HL-60 (cell line): ENCODE measurements around the gene ADAMTS7.

Experiments
- GABPA ChIP-seq: IDR thresholded peaks from 2 replicates; pipeline ENCODE4 v1.6.1; 2012; ENCODE audit warnings: low read depth
- POLR2AphosphoS5 ChIP-seq: IDR thresholded peaks from 2 replicates; pipeline ENCODE4 v1.6.1; 2012; ENCODE audit warnings: low read depth
- TF ChIP-seq, protein P1 (sequence below): IDR thresholded peaks from one replicate; pipeline ENCODE4 v1.5.1; 2011; ENCODE audit warnings: low read length, control low read depth, inconsistent platforms; ENCODE audit not compliant: insufficient read depth
- TF ChIP-seq, protein P2 (sequence below): IDR thresholded peaks from 2 replicates; pipeline ENCODE4 v1.6.1; 2012; ENCODE audit warnings: low read depth; ENCODE audit not compliant: insufficient replicate concordance

DNA sequence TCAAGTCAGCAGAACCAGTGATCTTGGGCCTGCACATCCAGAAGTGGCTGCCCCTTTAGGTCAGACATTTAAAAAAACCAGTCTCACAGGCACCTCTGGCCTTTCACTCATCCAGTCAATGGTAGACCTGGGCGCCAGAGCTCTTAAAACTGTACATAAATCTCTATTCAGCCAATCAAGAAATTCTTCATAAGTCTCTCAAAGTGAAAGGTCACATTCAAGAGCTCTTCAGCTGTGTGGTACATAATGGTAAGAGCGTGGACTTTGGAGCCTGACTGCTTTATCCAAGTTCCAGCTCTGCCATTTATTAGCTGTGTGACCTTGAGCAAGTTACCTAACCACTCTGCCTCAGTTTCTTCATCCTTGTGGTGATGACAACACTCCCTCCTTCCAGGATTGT lies 39.1 kb upstream of the ADAMTS7 start:
- TF ChIP-seq, protein P1, sequence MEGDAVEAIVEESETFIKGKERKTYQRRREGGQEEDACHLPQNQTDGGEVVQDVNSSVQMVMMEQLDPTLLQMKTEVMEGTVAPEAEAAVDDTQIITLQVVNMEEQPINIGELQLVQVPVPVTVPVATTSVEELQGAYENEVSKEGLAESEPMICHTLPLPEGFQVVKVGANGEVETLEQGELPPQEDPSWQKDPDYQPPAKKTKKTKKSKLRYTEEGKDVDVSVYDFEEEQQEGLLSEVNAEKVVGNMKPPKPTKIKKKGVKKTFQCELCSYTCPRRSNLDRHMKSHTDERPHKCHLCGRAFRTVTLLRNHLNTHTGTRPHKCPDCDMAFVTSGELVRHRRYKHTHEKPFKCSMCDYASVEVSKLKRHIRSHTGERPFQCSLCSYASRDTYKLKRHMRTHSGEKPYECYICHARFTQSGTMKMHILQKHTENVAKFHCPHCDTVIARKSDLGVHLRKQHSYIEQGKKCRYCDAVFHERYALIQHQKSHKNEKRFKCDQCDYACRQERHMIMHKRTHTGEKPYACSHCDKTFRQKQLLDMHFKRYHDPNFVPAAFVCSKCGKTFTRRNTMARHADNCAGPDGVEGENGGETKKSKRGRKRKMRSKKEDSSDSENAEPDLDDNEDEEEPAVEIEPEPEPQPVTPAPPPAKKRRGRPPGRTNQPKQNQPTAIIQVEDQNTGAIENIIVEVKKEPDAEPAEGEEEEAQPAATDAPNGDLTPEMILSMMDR = no peak
- TF ChIP-seq POLR2AphosphoS5 (no peak), GABPA (no peak)
- TF ChIP-seq, protein P2, sequence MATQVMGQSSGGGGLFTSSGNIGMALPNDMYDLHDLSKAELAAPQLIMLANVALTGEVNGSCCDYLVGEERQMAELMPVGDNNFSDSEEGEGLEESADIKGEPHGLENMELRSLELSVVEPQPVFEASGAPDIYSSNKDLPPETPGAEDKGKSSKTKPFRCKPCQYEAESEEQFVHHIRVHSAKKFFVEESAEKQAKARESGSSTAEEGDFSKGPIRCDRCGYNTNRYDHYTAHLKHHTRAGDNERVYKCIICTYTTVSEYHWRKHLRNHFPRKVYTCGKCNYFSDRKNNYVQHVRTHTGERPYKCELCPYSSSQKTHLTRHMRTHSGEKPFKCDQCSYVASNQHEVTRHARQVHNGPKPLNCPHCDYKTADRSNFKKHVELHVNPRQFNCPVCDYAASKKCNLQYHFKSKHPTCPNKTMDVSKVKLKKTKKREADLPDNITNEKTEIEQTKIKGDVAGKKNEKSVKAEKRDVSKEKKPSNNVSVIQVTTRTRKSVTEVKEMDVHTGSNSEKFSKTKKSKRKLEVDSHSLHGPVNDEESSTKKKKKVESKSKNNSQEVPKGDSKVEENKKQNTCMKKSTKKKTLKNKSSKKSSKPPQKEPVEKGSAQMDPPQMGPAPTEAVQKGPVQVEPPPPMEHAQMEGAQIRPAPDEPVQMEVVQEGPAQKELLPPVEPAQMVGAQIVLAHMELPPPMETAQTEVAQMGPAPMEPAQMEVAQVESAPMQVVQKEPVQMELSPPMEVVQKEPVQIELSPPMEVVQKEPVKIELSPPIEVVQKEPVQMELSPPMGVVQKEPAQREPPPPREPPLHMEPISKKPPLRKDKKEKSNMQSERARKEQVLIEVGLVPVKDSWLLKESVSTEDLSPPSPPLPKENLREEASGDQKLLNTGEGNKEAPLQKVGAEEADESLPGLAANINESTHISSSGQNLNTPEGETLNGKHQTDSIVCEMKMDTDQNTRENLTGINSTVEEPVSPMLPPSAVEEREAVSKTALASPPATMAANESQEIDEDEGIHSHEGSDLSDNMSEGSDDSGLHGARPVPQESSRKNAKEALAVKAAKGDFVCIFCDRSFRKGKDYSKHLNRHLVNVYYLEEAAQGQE = no peak
